BE2C (cell line): Measurements from ENCODE around the gene DZIP1.

Source experiments
- DNase-seq: peaks from one replicate; pipeline ENCODE4 v3.0.0-alpha.2; 2020
- H3K27me3 ChIP-seq: fragments of 250-450 bp; sonication (Bioruptor Pico); 2 replicates; pipeline ENCODE4 v1.5.1; 2020; ENCODE audit warnings: mild to moderate bottlenecking
- H3K36me3 ChIP-seq: fragments of 250-450 bp; sonication (Bioruptor Pico); 2 replicates; pipeline ENCODE4 v1.5.1; 2020; ENCODE audit warnings: mild to moderate bottlenecking
- H3K4me1 ChIP-seq: fragments of 250-450 bp; sonication (Bioruptor Pico); 2 replicates; pipeline ENCODE4 v1.5.1; 2020
- H3K4me3 ChIP-seq: 2 replicates; pipeline ENCODE4 v1.5.1; 2011; ENCODE audit warnings: low read depth, low read length
- H3K9me3 ChIP-seq: fragments of 250-450 bp; sonication (Bioruptor Pico); 2 replicates; pipeline ENCODE4 v1.5.1; 2020
- TF ChIP-seq, protein P1 (sequence below): IDR thresholded peaks from 2 replicates; pipeline ENCODE4 v1.5.1; 2012; ENCODE audit warnings: mild to moderate bottlenecking, low read depth, low read length

Gene DZIP1

DNA sequence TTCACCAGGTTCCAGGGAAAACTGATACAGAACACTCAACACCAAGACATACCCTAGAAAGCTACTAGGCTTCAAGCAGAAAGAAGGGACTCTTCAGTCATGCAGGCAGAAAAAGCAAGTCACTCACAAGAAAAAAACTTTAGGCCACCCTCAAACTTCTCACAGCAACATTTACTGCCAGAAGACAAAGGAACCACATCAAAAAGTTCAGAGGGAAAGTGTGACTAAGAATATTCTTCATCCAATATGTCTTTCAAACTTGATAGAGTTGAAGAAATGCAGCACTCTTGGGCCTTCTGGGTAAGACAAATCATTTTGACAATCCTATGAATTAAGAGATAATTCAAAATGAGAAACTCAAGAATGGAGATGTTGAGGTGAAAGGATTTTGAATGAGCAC, 7.7 kb downstream of the DZIP1 start:
- Histone ChIP-seq H3K4me3 (no peak overlapping the region), H3K9me3 (no peaks in the 10 kb centered on the region), H3K27me3 (no peaks in the 10 kb centered on the region), H3K36me3 (peaks cover 66% of the 10 kb centered on the region), H3K4me1 (no peaks in the 10 kb centered on the region)
- DNase-seq, result no peak
- TF ChIP-seq, protein P1, sequence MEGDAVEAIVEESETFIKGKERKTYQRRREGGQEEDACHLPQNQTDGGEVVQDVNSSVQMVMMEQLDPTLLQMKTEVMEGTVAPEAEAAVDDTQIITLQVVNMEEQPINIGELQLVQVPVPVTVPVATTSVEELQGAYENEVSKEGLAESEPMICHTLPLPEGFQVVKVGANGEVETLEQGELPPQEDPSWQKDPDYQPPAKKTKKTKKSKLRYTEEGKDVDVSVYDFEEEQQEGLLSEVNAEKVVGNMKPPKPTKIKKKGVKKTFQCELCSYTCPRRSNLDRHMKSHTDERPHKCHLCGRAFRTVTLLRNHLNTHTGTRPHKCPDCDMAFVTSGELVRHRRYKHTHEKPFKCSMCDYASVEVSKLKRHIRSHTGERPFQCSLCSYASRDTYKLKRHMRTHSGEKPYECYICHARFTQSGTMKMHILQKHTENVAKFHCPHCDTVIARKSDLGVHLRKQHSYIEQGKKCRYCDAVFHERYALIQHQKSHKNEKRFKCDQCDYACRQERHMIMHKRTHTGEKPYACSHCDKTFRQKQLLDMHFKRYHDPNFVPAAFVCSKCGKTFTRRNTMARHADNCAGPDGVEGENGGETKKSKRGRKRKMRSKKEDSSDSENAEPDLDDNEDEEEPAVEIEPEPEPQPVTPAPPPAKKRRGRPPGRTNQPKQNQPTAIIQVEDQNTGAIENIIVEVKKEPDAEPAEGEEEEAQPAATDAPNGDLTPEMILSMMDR, result no peak

DNA sequence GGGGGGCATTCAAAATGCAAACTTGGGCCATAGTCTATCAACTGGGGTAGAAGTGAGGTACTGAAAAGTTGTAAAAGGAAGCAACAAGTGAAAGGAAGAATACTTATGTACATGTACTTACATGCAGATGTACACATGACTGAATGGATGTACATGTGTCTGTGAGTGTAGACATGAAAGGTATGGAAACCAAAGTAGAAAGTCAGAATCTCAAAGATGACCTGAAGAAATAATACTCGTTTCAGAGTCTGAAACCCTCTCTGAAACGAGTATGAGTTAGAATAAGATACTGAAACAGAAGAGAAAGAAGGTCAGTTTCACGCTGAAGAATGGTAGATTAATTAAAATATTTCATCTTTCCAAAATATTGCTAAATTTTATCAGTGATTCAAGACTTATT, 13.9 kb downstream of the DZIP1 start:
- Histone ChIP-seq H3K27me3 (no peaks in the 10 kb centered on the region), H3K36me3 (peaks cover 89% of the 10 kb centered on the region), H3K4me1 (no peaks in the 10 kb centered on the region), H3K4me3 (no peak overlapping the region), H3K9me3 (no peaks in the 10 kb centered on the region)
- DNase-seq, result no peak
- TF ChIP-seq, protein P1, result no peak

DNA sequence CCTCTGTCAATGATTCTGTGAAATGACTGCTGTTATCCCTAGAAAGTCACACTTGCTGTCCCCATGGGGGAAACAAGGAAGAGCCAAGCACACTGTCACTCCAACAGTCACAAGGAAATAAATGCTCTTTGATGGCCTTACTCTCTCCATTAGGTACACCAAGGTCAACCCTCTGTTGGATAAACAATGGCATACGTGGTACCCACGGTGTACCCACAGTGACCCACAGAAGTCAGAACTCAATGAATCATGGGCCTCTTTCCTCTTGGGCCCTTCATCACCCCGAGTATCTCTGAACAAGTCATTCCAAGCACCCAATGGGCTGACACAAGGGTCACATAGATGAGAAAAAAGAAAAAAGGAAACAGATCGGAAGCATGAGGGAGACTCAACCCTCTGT, 15.4 kb downstream of the DZIP1 start:
- no peaks in the 10 kb centered on the region for H3K9me3 ChIP-seq
- TF ChIP-seq, protein P1, result no peak
- DNase-seq, result no peak
- no peak overlapping the region for H3K4me3 ChIP-seq
- no peaks in the 10 kb centered on the region for H3K27me3 ChIP-seq
- H3K4me1 ChIP-seq, result no peaks in the 10 kb centered on the region
- peaks cover 87% of the 10 kb centered on the region for H3K36me3 ChIP-seq

DNA sequence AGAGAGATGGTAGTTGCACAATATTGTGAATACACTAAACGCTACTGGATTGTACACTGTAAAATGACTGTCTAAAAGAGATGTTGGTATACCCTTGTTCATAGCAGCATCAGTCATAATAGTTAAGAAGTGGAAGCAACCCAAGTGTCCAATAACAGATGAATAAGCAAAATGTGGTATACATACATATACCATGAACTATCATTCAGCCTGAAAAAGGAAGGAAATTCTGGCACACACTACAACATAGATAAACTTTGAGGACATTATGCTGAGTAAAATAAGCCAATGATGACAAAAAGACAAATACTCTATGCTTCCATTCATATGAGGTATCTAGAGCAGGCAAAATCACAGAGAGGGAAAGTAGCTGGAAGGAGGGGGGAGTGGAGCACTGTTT, 16.0 kb downstream of the DZIP1 start:
- Histone ChIP-seq H3K4me3 (no peak overlapping the region), H3K27me3 (no peaks in the 10 kb centered on the region), H3K4me1 (no peaks in the 10 kb centered on the region), H3K9me3 (no peaks in the 10 kb centered on the region), H3K36me3 (peaks cover 87% of the 10 kb centered on the region)
- TF ChIP-seq, protein P1, result no peak
- DNase-seq, result no peak

DNA sequence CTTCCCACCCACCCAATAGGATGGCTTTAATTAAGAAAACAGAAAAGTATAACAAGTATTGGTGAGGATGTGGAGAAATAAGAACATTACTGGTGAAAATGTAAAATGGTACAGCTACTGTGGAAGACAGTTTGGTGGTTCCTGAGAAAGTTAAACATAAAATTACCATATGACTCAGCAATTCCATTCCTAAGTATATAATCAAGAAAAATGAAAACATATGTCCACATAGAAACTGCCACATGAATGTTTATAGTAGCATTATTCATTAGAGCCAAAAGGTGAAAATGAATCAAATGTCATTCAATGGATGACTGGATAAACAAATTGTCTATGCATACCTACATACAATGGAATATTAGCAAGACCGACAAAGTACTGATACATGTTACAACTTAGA, 16.9 kb downstream of the DZIP1 start:
- Histone ChIP-seq H3K36me3 (peaks cover 87% of the 10 kb centered on the region), H3K27me3 (no peaks in the 10 kb centered on the region), H3K4me3 (no peak overlapping the region), H3K9me3 (no peaks in the 10 kb centered on the region), H3K4me1 (no peaks in the 10 kb centered on the region)
- TF ChIP-seq, protein P1, result no peak
- DNase-seq, result no peak

DNA sequence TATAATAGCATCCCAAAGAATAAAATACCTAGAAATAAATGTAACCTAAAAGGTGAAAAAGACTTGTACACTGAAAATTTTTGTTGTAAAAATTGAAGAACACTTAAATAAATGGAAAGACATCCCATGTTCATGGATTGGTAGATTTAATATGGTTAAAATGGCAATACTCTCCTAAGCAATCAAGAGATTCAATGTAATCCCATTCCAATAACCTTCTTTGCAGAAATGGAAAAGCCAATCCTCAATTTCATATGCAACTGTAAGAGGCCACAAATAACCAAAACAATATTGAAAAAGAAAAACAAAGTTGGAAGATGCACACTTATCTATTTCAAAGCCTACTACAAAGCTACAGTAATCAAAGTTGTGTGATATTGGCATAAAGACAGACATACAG, 17.7 kb downstream of the DZIP1 start:
- Histone ChIP-seq H3K9me3 (no peaks in the 10 kb centered on the region), H3K36me3 (peaks cover 87% of the 10 kb centered on the region), H3K27me3 (no peaks in the 10 kb centered on the region), H3K4me3 (no peak overlapping the region), H3K4me1 (no peaks in the 10 kb centered on the region)
- no peak for DNase-seq
- TF ChIP-seq, protein P1, result no peak
